ENCODE measurements around the gene IDI2. TPM values are rescaled to one million over a fixed set of nuclear protein-coding genes. Genes with fewer than 3 reads are reported as not detected.
A peak's percentile ranks its signal among the peaks of the same experiment; 100 is the strongest.

The IDI2 gene
- total and polyA plus RNA-seq, 2 of the 13 experiments (the other 11 are each of a cell fraction or from before 2014, with no cell fraction given) = not detected

DNA sequence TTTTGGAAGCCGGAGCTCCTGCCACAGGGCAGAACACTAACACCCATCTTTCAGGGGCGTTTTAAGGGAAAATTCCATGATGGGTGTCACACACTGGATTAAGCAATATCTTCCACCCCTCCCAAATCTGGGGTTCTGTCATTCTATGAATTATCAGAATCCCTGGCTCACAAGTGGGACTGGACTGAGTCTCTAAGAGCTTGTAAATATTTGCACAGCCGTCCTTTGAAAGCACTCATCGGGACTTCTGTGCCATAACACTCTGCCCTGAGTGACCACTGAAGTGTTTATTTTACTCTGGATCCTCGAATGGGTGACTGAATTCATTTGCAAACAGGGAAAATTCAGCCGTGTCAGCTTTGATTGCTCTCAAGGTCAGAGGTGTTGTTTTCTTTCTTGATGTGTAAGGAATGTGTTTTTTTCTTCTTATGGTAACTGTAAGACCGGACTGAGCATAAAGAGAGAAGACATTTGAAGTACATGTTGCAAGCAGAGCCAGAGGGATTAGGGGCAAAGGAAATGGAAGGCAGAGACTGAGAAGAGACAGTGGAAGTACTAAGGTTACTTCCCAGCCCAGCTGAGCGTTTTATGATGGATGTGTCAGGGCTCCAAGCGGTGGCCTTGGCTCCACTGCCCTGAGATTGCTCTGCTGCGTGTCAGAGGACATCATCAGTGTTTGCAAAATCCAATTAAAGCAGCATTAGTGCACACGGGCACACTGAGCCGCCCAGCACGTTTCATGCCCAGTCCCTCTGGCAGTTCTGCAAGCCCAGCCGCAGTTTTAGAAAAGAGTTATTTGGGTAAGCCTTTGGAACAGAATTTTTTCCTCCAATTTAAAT is 55.1 kb downstream of the IDI2 start (continued):
- TF ChIP-seq, protein P1, sequence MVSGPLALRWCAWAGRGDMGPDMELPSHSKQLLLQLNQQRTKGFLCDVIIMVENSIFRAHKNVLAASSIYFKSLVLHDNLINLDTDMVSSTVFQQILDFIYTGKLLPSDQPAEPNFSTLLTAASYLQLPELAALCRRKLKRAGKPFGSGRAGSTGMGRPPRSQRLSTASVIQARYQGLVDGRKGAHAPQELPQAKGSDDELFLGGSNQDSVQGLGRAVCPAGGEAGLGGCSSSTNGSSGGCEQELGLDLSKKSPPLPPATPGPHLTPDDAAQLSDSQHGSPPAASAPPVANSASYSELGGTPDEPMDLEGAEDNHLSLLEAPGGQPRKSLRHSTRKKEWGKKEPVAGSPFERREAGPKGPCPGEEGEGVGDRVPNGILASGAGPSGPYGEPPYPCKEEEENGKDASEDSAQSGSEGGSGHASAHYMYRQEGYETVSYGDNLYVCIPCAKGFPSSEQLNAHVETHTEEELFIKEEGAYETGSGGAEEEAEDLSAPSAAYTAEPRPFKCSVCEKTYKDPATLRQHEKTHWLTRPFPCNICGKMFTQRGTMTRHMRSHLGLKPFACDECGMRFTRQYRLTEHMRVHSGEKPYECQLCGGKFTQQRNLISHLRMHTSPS (CRISPR knock-in tag; IDR thresholded peaks at IDR 0.05; ENCODE audit: low read depth) = no peak
- TF ChIP-seq, protein P2, sequence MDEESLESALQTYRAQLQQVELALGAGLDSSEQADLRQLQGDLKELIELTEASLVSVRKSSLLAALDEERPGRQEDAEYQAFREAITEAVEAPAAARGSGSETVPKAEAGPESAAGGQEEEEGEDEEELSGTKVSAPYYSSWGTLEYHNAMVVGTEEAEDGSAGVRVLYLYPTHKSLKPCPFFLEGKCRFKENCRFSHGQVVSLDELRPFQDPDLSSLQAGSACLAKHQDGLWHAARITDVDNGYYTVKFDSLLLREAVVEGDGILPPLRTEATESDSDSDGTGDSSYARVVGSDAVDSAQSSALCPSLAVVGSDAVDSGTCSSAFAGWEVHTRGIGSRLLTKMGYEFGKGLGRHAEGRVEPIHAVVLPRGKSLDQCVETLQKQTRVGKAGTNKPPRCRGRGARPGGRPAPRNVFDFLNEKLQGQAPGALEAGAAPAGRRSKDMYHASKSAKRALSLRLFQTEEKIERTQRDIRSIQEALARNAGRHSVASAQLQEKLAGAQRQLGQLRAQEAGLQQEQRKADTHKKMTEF (CRISPR knock-in tag; IDR thresholded peaks at IDR 0.05) = peak; percentile 54
- TF ChIP-seq, protein P3, sequence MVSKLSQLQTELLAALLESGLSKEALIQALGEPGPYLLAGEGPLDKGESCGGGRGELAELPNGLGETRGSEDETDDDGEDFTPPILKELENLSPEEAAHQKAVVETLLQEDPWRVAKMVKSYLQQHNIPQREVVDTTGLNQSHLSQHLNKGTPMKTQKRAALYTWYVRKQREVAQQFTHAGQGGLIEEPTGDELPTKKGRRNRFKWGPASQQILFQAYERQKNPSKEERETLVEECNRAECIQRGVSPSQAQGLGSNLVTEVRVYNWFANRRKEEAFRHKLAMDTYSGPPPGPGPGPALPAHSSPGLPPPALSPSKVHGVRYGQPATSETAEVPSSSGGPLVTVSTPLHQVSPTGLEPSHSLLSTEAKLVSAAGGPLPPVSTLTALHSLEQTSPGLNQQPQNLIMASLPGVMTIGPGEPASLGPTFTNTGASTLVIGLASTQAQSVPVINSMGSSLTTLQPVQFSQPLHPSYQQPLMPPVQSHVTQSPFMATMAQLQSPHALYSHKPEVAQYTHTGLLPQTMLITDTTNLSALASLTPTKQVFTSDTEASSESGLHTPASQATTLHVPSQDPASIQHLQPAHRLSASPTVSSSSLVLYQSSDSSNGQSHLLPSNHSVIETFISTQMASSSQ (IDR thresholded peaks at IDR 0.05; ENCODE audit: low read depth) = peak; percentile 17; the same call in 1 of the 2 replicates
- TF ChIP-seq, protein P3 (CRISPR knock-in tag; IDR thresholded peaks at IDR 0.05; ENCODE audit: borderline replicate concordance) = peak; percentile 48; the same call in 1 of the 2 replicates
- TF ChIP-seq FOXA3 (CRISPR knock-in tag; IDR thresholded peaks at IDR 0.05) (peak; percentile 87), HOXA7 (CRISPR knock-in tag; IDR thresholded peaks at IDR 0.05) (no peak), TCF7 (IDR thresholded peaks at IDR 0.05; ENCODE audit: low read depth) (peak; percentile 82), ZNF761 (CRISPR knock-in tag; conservative IDR thresholded peaks at IDR 0.05) (no peak), MBD4 (IDR thresholded peaks at IDR 0.05; ENCODE audit: borderline replicate concordance, low read length) (0 out of 2 replicates have a peak, but pooled peaks have one; percentile 63), ZSCAN21 (CRISPR knock-in tag; IDR thresholded peaks at IDR 0.05; ENCODE audit: borderline replicate concordance) (no peak), RCOR2 (CRISPR knock-in tag; IDR thresholded peaks at IDR 0.05) (peak; percentile 48; the same call in 1 of the 2 replicates), SMARCE1 (IDR thresholded peaks at IDR 0.05; ENCODE audit: borderline replicate concordance) (no peak), ZSCAN9 (CRISPR knock-in tag; IDR thresholded peaks at IDR 0.05; ENCODE audit: borderline replicate concordance) (no peak), FOXP1 (IDR thresholded peaks at IDR 0.05) (no peak), FOXP1 (CRISPR knock-in tag; IDR thresholded peaks at IDR 0.05) (peak; percentile 85)
- TF ChIP-seq, protein P4, sequence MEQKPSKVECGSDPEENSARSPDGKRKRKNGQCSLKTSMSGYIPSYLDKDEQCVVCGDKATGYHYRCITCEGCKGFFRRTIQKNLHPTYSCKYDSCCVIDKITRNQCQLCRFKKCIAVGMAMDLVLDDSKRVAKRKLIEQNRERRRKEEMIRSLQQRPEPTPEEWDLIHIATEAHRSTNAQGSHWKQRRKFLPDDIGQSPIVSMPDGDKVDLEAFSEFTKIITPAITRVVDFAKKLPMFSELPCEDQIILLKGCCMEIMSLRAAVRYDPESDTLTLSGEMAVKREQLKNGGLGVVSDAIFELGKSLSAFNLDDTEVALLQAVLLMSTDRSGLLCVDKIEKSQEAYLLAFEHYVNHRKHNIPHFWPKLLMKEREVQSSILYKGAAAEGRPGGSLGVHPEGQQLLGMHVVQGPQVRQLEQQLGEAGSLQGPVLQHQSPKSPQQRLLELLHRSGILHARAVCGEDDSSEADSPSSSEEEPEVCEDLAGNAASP (CRISPR knock-in tag; IDR thresholded peaks at IDR 0.05; ENCODE audit: borderline replicate concordance) = no peak; the same call in 1 of the 2 replicates
- TF ChIP-seq, protein P5, sequence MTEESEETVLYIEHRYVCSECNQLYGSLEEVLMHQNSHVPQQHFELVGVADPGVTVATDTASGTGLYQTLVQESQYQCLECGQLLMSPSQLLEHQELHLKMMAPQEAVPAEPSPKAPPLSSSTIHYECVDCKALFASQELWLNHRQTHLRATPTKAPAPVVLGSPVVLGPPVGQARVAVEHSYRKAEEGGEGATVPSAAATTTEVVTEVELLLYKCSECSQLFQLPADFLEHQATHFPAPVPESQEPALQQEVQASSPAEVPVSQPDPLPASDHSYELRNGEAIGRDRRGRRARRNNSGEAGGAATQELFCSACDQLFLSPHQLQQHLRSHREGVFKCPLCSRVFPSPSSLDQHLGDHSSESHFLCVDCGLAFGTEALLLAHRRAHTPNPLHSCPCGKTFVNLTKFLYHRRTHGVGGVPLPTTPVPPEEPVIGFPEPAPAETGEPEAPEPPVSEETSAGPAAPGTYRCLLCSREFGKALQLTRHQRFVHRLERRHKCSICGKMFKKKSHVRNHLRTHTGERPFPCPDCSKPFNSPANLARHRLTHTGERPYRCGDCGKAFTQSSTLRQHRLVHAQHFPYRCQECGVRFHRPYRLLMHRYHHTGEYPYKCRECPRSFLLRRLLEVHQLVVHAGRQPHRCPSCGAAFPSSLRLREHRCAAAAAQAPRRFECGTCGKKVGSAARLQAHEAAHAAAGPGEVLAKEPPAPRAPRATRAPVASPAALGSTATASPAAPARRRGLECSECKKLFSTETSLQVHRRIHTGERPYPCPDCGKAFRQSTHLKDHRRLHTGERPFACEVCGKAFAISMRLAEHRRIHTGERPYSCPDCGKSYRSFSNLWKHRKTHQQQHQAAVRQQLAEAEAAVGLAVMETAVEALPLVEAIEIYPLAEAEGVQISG (CRISPR knock-in tag; IDR thresholded peaks at IDR 0.05) = no peak
